Astrocyte of the cerebellum (primary cell): ENCODE results near the gene ABHD12.

Experiments used
- DNase-seq: peaks from one replicate; pipeline ENCODE4 v3.0.0-alpha.2; 2011; ENCODE audit warnings: low read depth
- H3K4me3 ChIP-seq: 2 replicates; pipeline ENCODE4 v1.5.1; 2011; ENCODE audit warnings: mild to moderate bottlenecking, low read depth, low read length, moderate library complexity
- CTCF ChIP-seq: IDR thresholded peaks from 2 replicates; pipeline ENCODE4 v1.5.1; 2012; ENCODE audit warnings: low read length, low read depth, moderate library complexity, mild to moderate bottlenecking; ENCODE audit errors: missing control alignments
- in situ Hi-C: cut with HindIII; loops from 2 replicates; pipeline ENCODE4 v1.10.0; 2017; ENCODE audit warnings: low sequenced_read_pairs

ABHD12 gene

GRCh38 chr20:25355866-25356265 lies 34.8 kb downstream of the ABHD12 start:
- no peak for TF ChIP-seq CTCF
- no peak overlapping the region for H3K4me3 ChIP-seq
- in situ Hi-C loops, result no loop called here
- DNase-seq, result no peak

GRCh38 chr20:25355011-25355595 lies 35.5 kb downstream of the ABHD12 start:
- DNase-seq, result no peak
- in situ Hi-C loops, result no loop called here

GRCh38 chr20:25353747-25354705 lies 36.6 kb downstream of the ABHD12 start:
- TF ChIP-seq CTCF, result no peak
- no peak overlapping the region for H3K4me3 ChIP-seq
- in situ Hi-C loops, result no loop called here
- no peak for DNase-seq

More at GRCh38 chr20:25355011-25355595, 35.5 kb downstream of the ABHD12 start:
- no peak overlapping the region for H3K4me3 ChIP-seq
- no peak for TF ChIP-seq CTCF

GRCh38 chr20:25353353-25353746 lies 37.3 kb downstream of the ABHD12 start:
- H3K4me3 ChIP-seq, result no peak overlapping the region
- in situ Hi-C loops, result no loop called here
- no peak for DNase-seq
- TF ChIP-seq CTCF, result no peak

- in situ Hi-C loops, result no loop called here
- DNase-seq, result no peak
- TF ChIP-seq CTCF, result no peak
- H3K4me3 ChIP-seq, result no peak overlapping the region
Observed at GRCh38 chr20:25352746-25353145, 37.9 kb downstream of the ABHD12 start.

- in situ Hi-C loops, result no loop called here
- H3K4me3 ChIP-seq, result no peak overlapping the region
- no peak for TF ChIP-seq CTCF
- no peak for DNase-seq
Observed at GRCh38 chr20:25351024-25351360, 39.6 kb downstream of the ABHD12 start.
